ENCODE measurements around the gene USP24.

USP24 gene

GRCh38 chr1:55070293-55071164, 144.6 kb downstream of the USP24 start:
- Histone ChIP-seq H3K36me3 (peaks cover 96% of the 10 kb centered on the region), H3K4me1 (ENCODE audit: control insufficient read depth in 1 of 2, insufficient read depth in 1 of 2, low read depth in 1 of 2, low read length in 1 of 2) (no peaks in the 10 kb centered on the region), H3K4me3 (ENCODE audit: low read depth in 1 of 2, low read length in 1 of 2) (no peak overlapping the region), H3K27me3 (no peaks in the 10 kb centered on the region), H3K9me3 (no peaks in the 10 kb centered on the region), H3K27ac (no peak overlapping the region)
- no peak for TF ChIP-seq CTCF (IDR thresholded peaks at IDR 0.05)

- Histone ChIP-seq H3K9me3 (no peaks in the 10 kb centered on the region), H3K27me3 (no peaks in the 10 kb centered on the region), H3K36me3 (peaks cover 84% of the 10 kb centered on the region), H3K4me3 (ENCODE audit: low read depth in 1 of 2, low read length in 1 of 2) (no peak overlapping the region), H3K27ac (no peak overlapping the region), H3K4me1 (ENCODE audit: control insufficient read depth in 1 of 2, insufficient read depth in 1 of 2, low read depth in 1 of 2, low read length in 1 of 2) (no peaks in the 10 kb centered on the region)
- TF ChIP-seq CTCF (IDR thresholded peaks at IDR 0.05), result no peak
Observed at GRCh38 chr1:55069280-55069679, 145.9 kb downstream of the USP24 start.

- H3K4me1 ChIP-seq (ENCODE audit: control insufficient read depth in 1 of 2, insufficient read depth in 1 of 2, low read depth in 1 of 2, low read length in 1 of 2), result no peaks in the 10 kb centered on the region
- H3K4me3 ChIP-seq (ENCODE audit: low read depth in 1 of 2, low read length in 1 of 2), result no peak overlapping the region
- H3K9me3 ChIP-seq, result no peaks in the 10 kb centered on the region
- H3K27ac ChIP-seq, result no peak overlapping the region
- peaks cover 78% of the 10 kb centered on the region for H3K36me3 ChIP-seq
- H3K27me3 ChIP-seq, result no peaks in the 10 kb centered on the region
- no peak for TF ChIP-seq CTCF (IDR thresholded peaks at IDR 0.05)
Observed at GRCh38 chr1:55068638-55069037, 146.5 kb downstream of the USP24 start.

GRCh38 chr1:55067914-55068313, 147.2 kb downstream of the USP24 start:
- Histone ChIP-seq H3K27ac (no peak overlapping the region), H3K36me3 (peaks cover 71% of the 10 kb centered on the region), H3K9me3 (no peaks in the 10 kb centered on the region), H3K4me3 (ENCODE audit: low read depth in 1 of 2, low read length in 1 of 2) (no peak overlapping the region), H3K27me3 (no peaks in the 10 kb centered on the region), H3K4me1 (ENCODE audit: control insufficient read depth in 1 of 2, insufficient read depth in 1 of 2, low read depth in 1 of 2, low read length in 1 of 2) (no peaks in the 10 kb centered on the region)
- TF ChIP-seq CTCF (IDR thresholded peaks at IDR 0.05), result no peak

GRCh38 chr1:55067022-55067778, 148.0 kb downstream of the USP24 start:
- peaks cover 64% of the 10 kb centered on the region for H3K36me3 ChIP-seq
- H3K4me3 ChIP-seq (ENCODE audit: low read depth in 1 of 2, low read length in 1 of 2), result no peak overlapping the region
- no peak for TF ChIP-seq CTCF (IDR thresholded peaks at IDR 0.05)
- no peaks in the 10 kb centered on the region for H3K9me3 ChIP-seq
- H3K4me1 ChIP-seq (ENCODE audit: control insufficient read depth in 1 of 2, insufficient read depth in 1 of 2, low read depth in 1 of 2, low read length in 1 of 2), result no peaks in the 10 kb centered on the region
- no peak overlapping the region for H3K27ac ChIP-seq
- no peaks in the 10 kb centered on the region for H3K27me3 ChIP-seq
